ENCODE results near the gene AK9. TPM values are rescaled to one million over a fixed set of nuclear protein-coding genes. Genes with fewer than 3 reads are reported as not detected.
"Not testable (repeated sequence)": the region's sequence is repeated elsewhere in the genome, so short reads cannot be mapped to it uniquely, and the experiment has no call there.

Gene AK9
- total RNA-seq, 5 donors from 2014 or later (not counting 1 experiment from before 2014, with no cell fraction given): 7.9 to 12.6 (median 10.2) TPM

GRCh38 chr6:109465772-109466171 is 225.2 kb downstream of the AK9 start:
- peaks cover 4 to 84% of the 10 kb centered on the region in 2 donors for H3K36me3 ChIP-seq (ENCODE audit: control insufficient read depth in 2 of 2, extremely low read depth in 1 of 2, insufficient read depth in 1 of 2, low read length in 1 of 2)

GRCh38 chr6:109461733-109462526 is 229.1 kb downstream of the AK9 start:
- Histone ChIP-seq H3K9me3 (no peaks in the 10 kb centered on the region), H3K4me3 (ENCODE audit: control insufficient read depth in 1 of 2, extremely low read depth in 1 of 2, low read length in 1 of 2) (no peak overlapping the region), H3K4me1 (ENCODE audit: control insufficient read depth in 1 of 2, extremely low read depth in 1 of 2, insufficient read depth in 2 of 2, low read length in 2 of 2) (peaks cover 13 to 27% of the 10 kb centered on the region in 2 experiments), H3K27me3 (replicated peaks in 1 of 2; ENCODE audit: control insufficient read depth in 2 of 2, extremely low read depth in 1 of 2, insufficient read depth in 2 of 2, low read length in 1 of 2) (no peaks in the 10 kb centered on the region), H3K36me3 (ENCODE audit: control insufficient read depth in 2 of 2, extremely low read depth in 1 of 2, insufficient read depth in 1 of 2, low read length in 1 of 2) (peaks cover 3 to 49% of the 10 kb centered on the region in 2 donors), H3K27ac (ENCODE audit: low read length) (no peak overlapping the region)
- Mint-ChIP-seq H3K4me1 (peaks cover 51 to 70% (median 66%) of the 10 kb centered on the region in 3 donors), H3K36me3 (peaks cover 36% of the 10 kb centered on the region), H3K27ac (peak overlapping the region; percentile 66 to 68), H3K27me3 (no peaks in the 10 kb centered on the region), H3K9me3 (no peaks in the 10 kb centered on the region), H3K4me3 (no peak overlapping the region)
- POLR2A ChIA-PET: no interaction called here
- CTCF ChIA-PET: interaction anchor here in 1 of 2 donors (0.5 to 0.6 kb wide), 2 partner anchors 16 to 48 kb away, joined by 3 to 4 read pairs; no protein-coding TSS in a partner anchor
- ATAC-seq (replicated peaks in 1 of 4): no peak
- DNase-seq: no peak
- WGBS (ENCODE audit: insufficient coverage): no CpG with 5 or more reads among the region's 1 CpG

More at GRCh38 chr6:109465772-109466171, 225.2 kb downstream of the AK9 start:
- Mint-ChIP-seq H3K27ac (peak overlapping the region; percentile 59 to 62), H3K9me3 (no peaks in the 10 kb centered on the region), H3K36me3 (peaks cover 73% of the 10 kb centered on the region), H3K27me3 (no peaks in the 10 kb centered on the region), H3K4me3 (no peak overlapping the region), H3K4me1 (peaks cover 44 to 62% (median 60%) of the 10 kb centered on the region in 3 donors)
- no peaks in the 10 kb centered on the region for H3K27me3 ChIP-seq (replicated peaks in 1 of 2; ENCODE audit: control insufficient read depth in 2 of 2, extremely low read depth in 1 of 2, insufficient read depth in 2 of 2, low read length in 1 of 2)
- H3K27ac ChIP-seq (ENCODE audit: low read length): no peak overlapping the region
- ChIA-PET CTCF (interaction anchor here in 1 of 2 donors (0.6 kb wide), 1 partner anchor 40 kb away, joined by 3 read pairs; no protein-coding TSS in a partner anchor), POLR2A (no interaction called here)
- no peak for DNase-seq
- no peaks in the 10 kb centered on the region for H3K9me3 ChIP-seq
- 91% methylated on average over 7 of the region's 7 CpGs for WGBS (ENCODE audit: insufficient coverage)
- H3K4me1 ChIP-seq (ENCODE audit: control insufficient read depth in 1 of 2, extremely low read depth in 1 of 2, insufficient read depth in 2 of 2, low read length in 2 of 2): peaks cover 0 to 4% of the 10 kb centered on the region in 2 experiments
- no peak for ATAC-seq (replicated peaks in 1 of 4)
- H3K4me3 ChIP-seq (ENCODE audit: control insufficient read depth in 1 of 2, extremely low read depth in 1 of 2, low read length in 1 of 2): no peak overlapping the region

GRCh38 chr6:109461205-109461604 is 229.8 kb downstream of the AK9 start:
- Histone ChIP-seq H3K4me1 (ENCODE audit: control insufficient read depth in 1 of 2, extremely low read depth in 1 of 2, insufficient read depth in 2 of 2, low read length in 2 of 2) (peaks cover 15 to 34% of the 10 kb centered on the region in 2 experiments), H3K36me3 (ENCODE audit: control insufficient read depth in 2 of 2, extremely low read depth in 1 of 2, insufficient read depth in 1 of 2, low read length in 1 of 2) (peaks cover 3 to 42% of the 10 kb centered on the region in 2 donors)
- Mint-ChIP-seq H3K4me1 (peaks cover 56 to 77% (median 73%) of the 10 kb centered on the region in 3 donors), H3K36me3 (peaks cover 35% of the 10 kb centered on the region), H3K27ac (peak overlapping the region in 1 of 2 donors; percentile 68)
- POLR2A ChIA-PET; H3K4me3 Mint-ChIP-seq; H3K27me3 ChIP-seq (replicated peaks in 1 of 2; ENCODE audit: control insufficient read depth in 2 of 2, extremely low read depth in 1 of 2, insufficient read depth in 2 of 2, low read length in 1 of 2); H3K27me3 Mint-ChIP-seq; DNase-seq; H3K27ac ChIP-seq (ENCODE audit: low read length); ATAC-seq (replicated peaks in 1 of 4); H3K9me3 ChIP-seq; H3K4me3 ChIP-seq (ENCODE audit: control insufficient read depth in 1 of 2, extremely low read depth in 1 of 2, low read length in 1 of 2); H3K9me3 Mint-ChIP-seq: not testable (repeated sequence)
- WGBS (ENCODE audit: insufficient coverage): no CpG with 5 or more reads among the region's 1 CpG
- CTCF ChIA-PET: interaction anchor here in 1 of 2 donors (0.5 to 1.6 kb wide), 3 partner anchors 17 to 47 kb away, joined by 3 to 6 read pairs (median 4); no protein-coding TSS in a partner anchor

- Mint-ChIP-seq H3K27me3 (no peaks in the 10 kb centered on the region), H3K27ac (peak overlapping the region; percentile 71 to 82), H3K9me3 (no peaks in the 10 kb centered on the region), H3K36me3 (peaks cover 26% of the 10 kb centered on the region), H3K4me1 (peaks cover 48 to 68% (median 66%) of the 10 kb centered on the region in 3 donors), H3K4me3 (no peak overlapping the region)
- ATAC-seq (replicated peaks in 1 of 4) (no peak), DNase-seq (no peak)
- Histone ChIP-seq H3K36me3 (ENCODE audit: control insufficient read depth in 2 of 2, extremely low read depth in 1 of 2, insufficient read depth in 1 of 2, low read length in 1 of 2) (peaks cover 0 to 33% of the 10 kb centered on the region in 2 donors), H3K4me1 (ENCODE audit: control insufficient read depth in 1 of 2, extremely low read depth in 1 of 2, insufficient read depth in 2 of 2, low read length in 2 of 2) (peaks cover 15 to 35% of the 10 kb centered on the region in 2 experiments), H3K4me3 (ENCODE audit: control insufficient read depth in 1 of 2, extremely low read depth in 1 of 2, low read length in 1 of 2) (no peak overlapping the region), H3K9me3 (no peaks in the 10 kb centered on the region), H3K27ac (ENCODE audit: low read length) (no peak overlapping the region), H3K27me3 (replicated peaks in 1 of 2; ENCODE audit: control insufficient read depth in 2 of 2, extremely low read depth in 1 of 2, insufficient read depth in 2 of 2, low read length in 1 of 2) (no peaks in the 10 kb centered on the region)
- whole genome bisulfite sequencing (ENCODE audit: insufficient coverage): 100% methylated on average over 1 of the region's 3 CpGs
- ChIA-PET POLR2A (interaction anchor here (0.5 to 1.3 kb wide), 9 partner anchors 11 to 754 kb away, joined by 3 to 9 read pairs (median 3); partner anchors contain the start of gene ZBTB24 (in 2 of the 2)), CTCF (interaction anchor here (0.6 to 1.6 kb wide), 9 partner anchors 19 to 1603 kb away, joined by 3 to 6 read pairs (median 3); no protein-coding TSS in a partner anchor)
Observed at GRCh38 chr6:109460161-109460829, 230.7 kb downstream of the AK9 start.

GRCh38 chr6:109458774-109459531 is 232.0 kb downstream of the AK9 start:
- POLR2A ChIA-PET: interaction anchor here in 1 of 2 donors (1.1 to 1.3 kb wide), 2 partner anchors 18 to 20 kb away, joined by 5 to 6 read pairs; partner anchors contain the start of genes PPIL6 and SMPD2
- no peak overlapping the region for H3K4me3 ChIP-seq (ENCODE audit: control insufficient read depth in 1 of 2, extremely low read depth in 1 of 2, low read length in 1 of 2)
- CTCF ChIA-PET: interaction anchor here in 1 of 2 donors (0.5 to 1.1 kb wide), 4 partner anchors 17 to 380 kb away, joined by 3 to 5 read pairs (median 4); no protein-coding TSS in a partner anchor

More at GRCh38 chr6:109458774-109459531, 232.0 kb downstream of the AK9 start:
- peaks cover 0 to 23% of the 10 kb centered on the region in 2 donors for H3K36me3 ChIP-seq (ENCODE audit: control insufficient read depth in 2 of 2, extremely low read depth in 1 of 2, insufficient read depth in 1 of 2, low read length in 1 of 2)
- Mint-ChIP-seq H3K4me3 (no peak overlapping the region), H3K4me1 (peaks cover 45 to 64% (median 64%) of the 10 kb centered on the region in 3 donors), H3K27me3 (no peaks in the 10 kb centered on the region), H3K27ac (peak overlapping the region; percentile 71 to 82), H3K36me3 (peaks cover 18% of the 10 kb centered on the region), H3K9me3 (no peaks in the 10 kb centered on the region)
- H3K4me1 ChIP-seq (ENCODE audit: control insufficient read depth in 1 of 2, extremely low read depth in 1 of 2, insufficient read depth in 2 of 2, low read length in 2 of 2): peaks cover 21 to 43% of the 10 kb centered on the region in 2 experiments
- H3K27me3 ChIP-seq (replicated peaks in 1 of 2; ENCODE audit: control insufficient read depth in 2 of 2, extremely low read depth in 1 of 2, insufficient read depth in 2 of 2, low read length in 1 of 2): no peaks in the 10 kb centered on the region
- 15% methylated on average over 2 of the region's 5 CpGs for WGBS (ENCODE audit: insufficient coverage)
- peak overlapping the region; percentile 50 for H3K27ac ChIP-seq (ENCODE audit: low read length)
- DNase-seq (peak in 19 of 35 experiments; percentile 15 to 72 (median 27)), ATAC-seq (replicated peaks in 1 of 4) (peak; percentile 37 to 51 (median 39))
- H3K9me3 ChIP-seq: no peaks in the 10 kb centered on the region
